GM23248 (cell line): ENCODE results near the gene LRFN2. TPM values are rescaled to one million over a fixed set of nuclear protein-coding genes. Genes with fewer than 3 reads are reported as not detected.

Experiments
- DNase-seq: peaks from one replicate; pipeline ENCODE4 v3.0.0-alpha.2; 2015
- H2AFZ ChIP-seq: fragments of 200-600 bp; sonication (generic); 2 replicates; pipeline ENCODE4 v1.6.1; 2016; ENCODE audit warnings: antibody characterized with exemption
- H3F3A ChIP-seq: fragments of 200-600 bp; sonication (generic); 2 replicates; pipeline ENCODE4 v1.6.1; 2016; ENCODE audit warnings: mild to moderate bottlenecking, antibody characterized with exemption, mixed run types; ENCODE audit not compliant: insufficient read depth
- H3K27ac ChIP-seq: fragments of 200-600 bp; sonication (generic); 2 replicates; pipeline ENCODE4 v1.5.1; 2016; ENCODE audit warnings: mild to moderate bottlenecking
- H3K27me3 ChIP-seq: fragments of 200-600 bp; sonication (generic); replicated peaks from 2 replicates; pipeline ENCODE4 v1.6.1; 2016; ENCODE audit warnings: mild to moderate bottlenecking; ENCODE audit not compliant: insufficient read depth
- H3K36me3 ChIP-seq: fragments of 200-600 bp; sonication (generic); 2 replicates; pipeline ENCODE4 v1.6.1; 2016; ENCODE audit warnings: low read depth, mild to moderate bottlenecking
- H3K4me1 ChIP-seq: fragments of 200-600 bp; sonication (generic); 2 replicates; pipeline ENCODE4 v1.6.1; 2016; ENCODE audit warnings: mild to moderate bottlenecking; ENCODE audit not compliant: insufficient read depth
- H3K4me2 ChIP-seq: fragments of 200-600 bp; sonication (generic); one replicate; pipeline ENCODE4 v1.6.1; 2016; ENCODE audit warnings: mild to moderate bottlenecking; ENCODE audit not compliant: unreplicated experiment
- H3K4me3 ChIP-seq: fragments of 200-600 bp; sonication (generic); 2 replicates; pipeline ENCODE4 v1.5.1; 2016; ENCODE audit warnings: mild to moderate bottlenecking
- H3K79me2 ChIP-seq: fragments of 200-600 bp; sonication (generic); 2 replicates; pipeline ENCODE4 v1.6.1; 2016; ENCODE audit warnings: mild to moderate bottlenecking; ENCODE audit not compliant: insufficient read depth
- H3K9ac ChIP-seq: fragments of 200-600 bp; sonication (generic); 2 replicates; pipeline ENCODE4 v1.6.1; 2016; ENCODE audit warnings: mild to moderate bottlenecking
- H3K9me2 ChIP-seq: fragments of 200-600 bp; sonication (generic); 2 replicates; pipeline ENCODE4 v1.6.1; 2016; ENCODE audit warnings: mixed run types, mild to moderate bottlenecking, moderate library complexity; ENCODE audit not compliant: insufficient read depth
- H3K9me3 ChIP-seq: fragments of 200-600 bp; sonication (generic); one replicate; pipeline ENCODE4 v1.6.1; 2017; ENCODE audit warnings: low read depth
- H4K20me1 ChIP-seq: fragments of 200-600 bp; sonication (generic); 2 replicates; pipeline ENCODE4 v1.6.0; 2016; ENCODE audit not compliant: insufficient read depth
- EZH2 ChIP-seq: fragments of 200-600 bp; sonication (generic); IDR thresholded peaks from 2 replicates; pipeline ENCODE4 v1.6.1; 2018; ENCODE audit warnings: antibody characterized with exemption, mild to moderate bottlenecking; ENCODE audit not compliant: insufficient read depth, poor library complexity, severe bottlenecking
- EZH2phosphoT487 ChIP-seq: fragments of 200-600 bp; sonication (generic); IDR thresholded peaks from 2 replicates; pipeline ENCODE4 v1.6.1; 2018; ENCODE audit warnings: antibody characterized with exemption, moderate library complexity, mild to moderate bottlenecking, low read depth; ENCODE audit not compliant: insufficient read depth
- WGBS, 2 experiments: methylation state at CpG; one replicate each; pipeline ENCODE4 v1.1.6; 2015 to 2017; ENCODE audit warnings: low lambda C conversion rate in 2 of 2, low coverage in 1 of 2; ENCODE audit errors: missing lambda C conversion rate in 2 of 2; 5-methylcytosine and 5-hydroxymethylcytosine counted together
- in situ Hi-C: fragments of 300-500 bp; cut with MboI; formaldehyde crosslinking; loops from 2 replicates; pipeline ENCODE4 v1.15.0; 2020
- polyA plus RNA-seq: library from polyadenylated mRNA; unstranded; fragments of >200 nt; fragmentation: Nextera tagmentation; extraction: Ambion mirVana; gene quantifications from 2 replicates; pipeline ENCODE4 v1.2.1, GENCODE V29; 2016
- small RNA-seq: library from RNA; depleted of rRNA; stranded (forward); fragments of <200 nt; gene quantifications from one replicate; pipeline ENCODE3, GENCODE V24; 2014; ENCODE audit warnings: low read depth, low replicate concordance
- total RNA-seq: library from RNA; depleted of rRNA; stranded (reverse); fragments of >200 nt; shearing (Covaris generic); gene quantifications from 2 replicates; pipeline ENCODE4 v1.2.3, GENCODE V29; 2014

LRFN2 gene
- total and polyA plus RNA-seq, 2 experiments from 2014 or later = not detected

GRCh38 chr6:40341726-40342125 is 245.4 kb downstream of the LRFN2 start:
- Histone ChIP-seq H4K20me1 (no peaks in the 10 kb centered on the region), H3K4me1 (no peaks in the 10 kb centered on the region), H3K27ac (no peak overlapping the region), H3K79me2 (no peaks in the 10 kb centered on the region), H3K9ac (no peak overlapping the region), H2AFZ (no peak overlapping the region), H3F3A (no peaks in the 10 kb centered on the region), H3K4me3 (no peak overlapping the region), H3K9me2 (no peaks in the 10 kb centered on the region), H3K9me3 (no peaks in the 10 kb centered on the region), H3K4me2 (no peak overlapping the region), H3K36me3 (no peaks in the 10 kb centered on the region), H3K27me3 (no peaks in the 10 kb centered on the region; the same call in 1 of the 2 replicates)
- DNase-seq = no peak
- no peak for TF ChIP-seq EZH2phosphoT487
- no peak for TF ChIP-seq EZH2
- 76 to 86% methylated on average over 1 of the region's 1 CpG for WGBS, 2 experiments
- in situ Hi-C loops = no loop called here

Small RNAs within 50 kb of the gene (small RNA-seq; reads per million reads assigned to genes)
- not detected for gene RNU6-250P
